CD4-positive, CD25-positive, alpha-beta regulatory T cell (primary cell): Measurements from ENCODE around the gene TOM1L2. TPM values are rescaled to one million over a fixed set of nuclear protein-coding genes. Genes with fewer than 3 reads are reported as not detected.

Source experiments
- ATAC-seq, 2 donors: fragments of 150-1000 bp; cut with Tn5 transposase; one replicate each; pipeline ENCODE4 v1.10.0; 2021; ENCODE audit warnings: low read depth in 2 of 2, moderate number of reproducible peaks in 2 of 2, moderate library complexity in 1 of 2
- DNase-seq, 3 donors: peaks; one replicate each; pipeline versions ENCODE4 v3.0.0 to v3.0.0-alpha.2; 2012 to 2022; ENCODE audit warnings: mixed read lengths in 1 of 3
- H3K27ac ChIP-seq: one replicate; pipeline ENCODE4 v1.7.0; 2013; ENCODE audit warnings: mild to moderate bottlenecking, low read length; ENCODE audit not compliant: insufficient read depth, poor library complexity, severe bottlenecking
- H3K27me3 ChIP-seq: one replicate; pipeline ENCODE4 v1.7.0; 2013; ENCODE audit warnings: low read length; ENCODE audit not compliant: control insufficient read depth, insufficient read depth
- H3K36me3 ChIP-seq: one replicate; pipeline ENCODE4 v1.7.0; 2013; ENCODE audit warnings: mild to moderate bottlenecking, low read length, moderate library complexity; ENCODE audit not compliant: control insufficient read depth, insufficient read depth
- H3K4me1 ChIP-seq: 2 replicates; pipeline ENCODE4 v1.7.0; 2013; ENCODE audit warnings: mild to moderate bottlenecking, low read length; ENCODE audit not compliant: insufficient read depth, control insufficient read depth, poor library complexity, severe bottlenecking
- H3K4me3 ChIP-seq: one replicate; pipeline ENCODE4 v1.7.0; 2013; ENCODE audit warnings: low read depth, mild to moderate bottlenecking, low read length, moderate library complexity
- H3K9me3 ChIP-seq, 2 experiments: 1 replicate in 1 of 2; 2 replicates in 1 of 2; pipeline ENCODE4 v1.7.0; 2013; ENCODE audit warnings: low read length in 2 of 2, mild to moderate bottlenecking in 1 of 2, moderate library complexity in 1 of 2; ENCODE audit not compliant: control insufficient read depth in 2 of 2
- H3K27ac Mint-ChIP-seq, 3 donors: one replicate each; pipeline ENCODE4 v1.8.0; 2020 to 2022; ENCODE audit warnings: mild to moderate bottlenecking in 3 of 3, mixed read lengths in 3 of 3, moderate library complexity in 2 of 3
- H3K27me3 Mint-ChIP-seq: one replicate; pipeline ENCODE4 v1.8.0; 2022; ENCODE audit warnings: mild to moderate bottlenecking, mixed read lengths
- H3K36me3 Mint-ChIP-seq: one replicate; pipeline ENCODE4 v1.8.0; 2020; ENCODE audit warnings: mixed read lengths
- H3K4me1 Mint-ChIP-seq, 4 donors: one replicate each; pipeline ENCODE4 v1.8.0; 2020 to 2022; ENCODE audit warnings: mixed read lengths in 4 of 4, mild to moderate bottlenecking in 1 of 4
- H3K4me3 Mint-ChIP-seq, 4 donors: one replicate each; pipeline ENCODE4 v1.8.0; 2020 to 2022; ENCODE audit warnings: mild to moderate bottlenecking in 4 of 4, mixed read lengths in 4 of 4, moderate library complexity in 3 of 4
- H3K9me3 Mint-ChIP-seq, 7 donors: one replicate each; pipeline ENCODE4 v1.8.0; 2020 to 2022; ENCODE audit warnings: mixed read lengths in 7 of 7, mild to moderate bottlenecking in 3 of 7, moderate library complexity in 2 of 7
- polyA plus RNA-seq, 4 donors: library from polyadenylated mRNA; unstranded; fragments of 300-500 nt; fragmentation: Illumina TruSeq; gene quantifications; one replicate each; pipeline ENCODE4 v1.2.3, GENCODE V29; 2021
- total RNA-seq: library from RNA; stranded (reverse); gene quantifications from one replicate; pipeline ENCODE4 v1.2.3, GENCODE V29; 2022

The TOM1L2 gene
- total and polyA plus RNA-seq, 5 donors from 2014 or later, result 4.0 to 50.8 (median 6.7) TPM

DNA sequence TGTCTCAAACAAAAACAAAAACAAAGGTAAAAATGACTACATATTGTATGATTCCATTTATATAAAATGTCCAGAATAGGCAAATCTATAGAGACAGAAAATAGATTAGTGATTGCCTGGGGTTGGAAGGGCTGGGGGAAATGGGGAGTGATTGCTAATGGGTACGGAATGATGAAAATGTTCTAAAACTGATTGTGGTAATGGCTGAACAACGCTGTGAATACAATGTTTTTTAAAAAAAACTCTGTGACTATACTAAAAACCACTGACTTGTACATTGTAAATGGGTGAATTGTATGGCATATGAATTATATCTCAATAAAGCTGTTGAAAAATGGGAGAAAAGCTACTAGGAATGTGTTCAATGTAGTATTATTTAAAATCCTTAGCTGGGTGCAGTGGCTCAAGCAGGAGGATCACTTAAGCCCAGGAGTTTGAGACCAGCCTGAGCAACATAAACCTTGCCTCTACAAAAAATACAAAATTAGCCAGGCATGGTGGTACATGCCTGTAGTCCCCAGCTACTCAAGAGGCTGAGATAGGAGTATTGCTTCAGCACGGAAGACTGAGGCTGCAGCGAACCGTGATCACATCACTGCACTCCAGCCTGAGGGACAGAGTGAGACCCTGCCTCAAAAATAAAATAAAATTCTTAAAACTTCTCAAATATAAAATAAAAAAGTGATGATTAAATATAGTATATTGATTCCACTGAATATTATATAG, 47.9 kb downstream of the TOM1L2 start:
- no peaks in the 10 kb centered on the region for H3K9me3 Mint-ChIP-seq
- H3K27me3 Mint-ChIP-seq, result no peaks in the 10 kb centered on the region
- no peak overlapping the region for H3K4me3 Mint-ChIP-seq

GRCh38 chr17:17922070-17922614, 50.1 kb downstream of the TOM1L2 start:
- peaks cover 10 to 39% (median 26%) of the 10 kb centered on the region in 4 donors for H3K4me1 Mint-ChIP-seq
- Histone ChIP-seq H3K4me3 (no peak overlapping the region), H3K36me3 (no peaks in the 10 kb centered on the region), H3K4me1 (no peaks in the 10 kb centered on the region), H3K27ac (no peak overlapping the region), H3K27me3 (no peaks in the 10 kb centered on the region), H3K9me3 (no peaks in the 10 kb centered on the region)
- no peak for ATAC-seq
- no peak overlapping the region for H3K4me3 Mint-ChIP-seq
- H3K9me3 Mint-ChIP-seq, result no peaks in the 10 kb centered on the region
- no peaks in the 10 kb centered on the region for H3K27me3 Mint-ChIP-seq
- H3K27ac Mint-ChIP-seq, result peak overlapping the region in 2 of 3 donors; percentile 58 to 65
- no peak for DNase-seq
- H3K36me3 Mint-ChIP-seq, result peaks cover 8% of the 10 kb centered on the region

More for the DNA sequence above, 47.9 kb downstream of the TOM1L2 start:
- Mint-ChIP-seq H3K4me1 (peaks cover 6 to 47% (median 20%) of the 10 kb centered on the region in 4 donors), H3K36me3 (peaks cover 8% of the 10 kb centered on the region), H3K27ac (peak overlapping the region in 1 of 3 donors; percentile 9)
- Histone ChIP-seq H3K9me3 (no peaks in the 10 kb centered on the region), H3K4me3 (no peak overlapping the region), H3K27me3 (no peaks in the 10 kb centered on the region), H3K27ac (no peak overlapping the region), H3K36me3 (peaks cover 5% of the 10 kb centered on the region), H3K4me1 (no peaks in the 10 kb centered on the region)
- no peak for ATAC-seq
- DNase-seq, result no peak

DNA sequence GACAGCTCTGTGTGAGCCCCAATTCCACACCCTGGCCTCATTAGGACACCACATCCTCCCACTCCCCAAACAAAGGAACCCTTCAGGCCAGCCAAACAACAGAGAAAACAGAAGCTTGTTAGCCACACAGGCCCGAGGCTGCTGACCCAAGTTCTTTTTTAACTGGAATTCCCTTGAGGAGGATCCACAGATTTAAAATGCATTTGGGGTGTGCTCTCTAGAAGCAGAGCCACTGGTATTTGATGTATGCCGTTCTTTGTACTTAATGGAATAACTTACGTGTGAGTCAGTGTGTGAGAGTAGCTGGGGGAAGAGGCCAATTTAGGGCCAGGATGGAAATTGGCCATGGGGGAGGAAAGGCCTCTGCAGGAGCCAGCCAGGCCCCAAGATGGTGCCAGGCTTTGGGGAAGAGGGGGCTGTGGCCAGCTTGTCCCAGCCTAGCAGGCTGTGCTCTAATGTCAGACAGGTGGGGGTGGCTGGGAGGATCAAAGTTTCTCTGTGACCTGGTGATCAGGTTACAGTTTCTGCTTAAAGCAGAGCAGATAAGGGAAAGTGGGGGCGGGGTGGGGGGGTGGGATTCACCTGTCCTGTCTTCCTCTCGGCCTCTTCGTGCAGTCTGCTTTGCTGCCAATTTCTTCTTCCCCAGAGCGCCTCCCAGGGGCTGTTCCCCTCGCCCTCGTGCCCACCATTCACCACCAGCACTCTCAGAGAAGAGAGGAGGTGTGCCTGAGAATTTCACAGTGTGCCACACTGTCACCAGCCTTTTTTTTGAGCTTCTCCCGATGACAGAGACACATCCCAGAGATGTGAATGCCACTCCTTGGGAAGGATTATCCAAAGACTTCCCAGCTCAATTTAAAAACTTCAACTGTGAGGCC, 50.8 kb downstream of the TOM1L2 start:
- DNase-seq (no peak), ATAC-seq (no peak)
- no peaks in the 10 kb centered on the region for H3K9me3 ChIP-seq
- Mint-ChIP-seq H3K27ac (peak overlapping the region; percentile 56 to 67 (median 65)), H3K9me3 (no peaks in the 10 kb centered on the region), H3K27me3 (no peaks in the 10 kb centered on the region), H3K4me1 (peaks cover 9 to 37% (median 21%) of the 10 kb centered on the region in 4 donors), H3K4me3 (no peak overlapping the region), H3K36me3 (peaks cover 8% of the 10 kb centered on the region)
- H3K4me1 ChIP-seq, result no peaks in the 10 kb centered on the region
- H3K36me3 ChIP-seq, result no peaks in the 10 kb centered on the region
- H3K4me3 ChIP-seq, result no peak overlapping the region
- no peaks in the 10 kb centered on the region for H3K27me3 ChIP-seq
- no peak overlapping the region for H3K27ac ChIP-seq

DNA sequence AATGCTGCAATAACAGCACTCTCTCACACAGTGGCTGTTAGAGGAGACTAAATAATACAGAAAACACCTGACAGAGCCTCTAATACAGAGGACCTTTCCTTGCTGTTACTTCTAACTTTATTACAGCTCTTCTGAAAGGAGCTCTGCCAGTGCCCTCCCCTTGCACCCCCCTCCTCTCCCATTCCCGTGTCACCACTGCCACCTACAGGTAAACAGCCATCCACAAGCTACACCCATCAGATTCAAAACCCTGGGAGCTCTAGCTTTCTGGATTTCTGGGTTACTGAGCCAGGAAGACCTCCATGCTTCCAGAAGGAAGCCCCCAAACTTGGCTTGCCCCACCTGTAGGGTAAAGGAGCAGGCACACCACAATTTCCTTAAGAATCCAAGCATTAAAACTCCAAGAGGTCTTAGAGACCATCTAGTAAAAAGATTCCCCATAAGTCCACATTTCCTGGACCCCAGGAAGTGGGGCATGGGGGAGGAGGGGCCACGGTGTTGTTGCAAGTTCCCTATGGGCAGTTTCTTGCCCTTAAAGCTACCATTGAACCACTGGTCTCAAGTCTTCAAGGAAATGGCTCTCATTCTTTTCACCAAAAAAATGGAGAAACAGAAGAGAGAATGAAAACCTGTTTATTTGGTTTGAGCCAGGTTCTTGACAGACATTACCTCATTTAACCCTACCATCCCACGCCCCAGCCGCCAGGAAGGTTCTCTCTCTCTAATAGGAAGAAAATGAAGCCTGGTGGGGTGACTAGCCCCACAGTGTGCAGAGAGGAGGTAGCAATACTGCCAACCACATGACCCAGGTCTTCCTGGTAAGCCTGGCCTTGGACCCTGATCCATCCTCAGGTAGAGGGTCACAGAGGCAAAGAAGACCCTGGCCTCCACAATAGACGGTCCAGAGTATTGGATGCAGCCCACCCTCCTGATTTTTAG, 52.8 kb downstream of the TOM1L2 start:
- Mint-ChIP-seq H3K4me3 (peak overlapping the region in 1 of 4 donors; percentile 32), H3K27me3 (no peaks in the 10 kb centered on the region), H3K9me3 (no peaks in the 10 kb centered on the region)

DNA sequence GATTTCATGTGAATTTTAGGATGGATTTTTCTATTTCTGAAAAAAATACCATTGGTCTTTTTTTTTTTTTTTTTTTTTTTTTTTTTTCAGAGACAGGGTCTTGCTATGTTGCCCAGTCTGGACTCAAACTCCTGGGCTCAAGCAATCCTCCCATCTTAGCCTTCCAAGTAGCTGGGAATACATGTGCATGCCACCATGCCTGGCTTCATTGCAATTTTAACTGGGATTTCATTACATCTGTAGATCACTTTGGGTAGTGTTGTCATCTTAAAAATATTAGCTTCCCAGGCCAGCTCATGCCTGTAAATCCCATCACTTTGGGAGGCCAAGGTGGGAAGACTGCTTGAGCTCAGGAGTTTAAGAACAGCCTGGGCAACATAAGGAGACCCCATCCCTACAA, 54.8 kb downstream of the TOM1L2 start:
- Histone ChIP-seq H3K4me3 (no peak overlapping the region), H3K36me3 (no peaks in the 10 kb centered on the region), H3K27ac (no peak overlapping the region), H3K27me3 (no peaks in the 10 kb centered on the region), H3K9me3 (no peaks in the 10 kb centered on the region), H3K4me1 (no peaks in the 10 kb centered on the region)
- no peak overlapping the region for H3K27ac Mint-ChIP-seq
- no peak for ATAC-seq
- peaks cover 12% of the 10 kb centered on the region for H3K36me3 Mint-ChIP-seq
- no peaks in the 10 kb centered on the region for H3K27me3 Mint-ChIP-seq
- H3K9me3 Mint-ChIP-seq, result no peaks in the 10 kb centered on the region
- no peak overlapping the region for H3K4me3 Mint-ChIP-seq
- H3K4me1 Mint-ChIP-seq, result peaks cover 5 to 29% (median 19%) of the 10 kb centered on the region in 4 donors
- no peak for DNase-seq

More for the DNA sequence above, 52.8 kb downstream of the TOM1L2 start:
- Mint-ChIP-seq H3K27ac (peak overlapping the region in 1 of 3 donors; percentile 42), H3K4me1 (peaks cover 5 to 30% (median 21%) of the 10 kb centered on the region in 4 donors), H3K36me3 (peaks cover 8% of the 10 kb centered on the region)
- Histone ChIP-seq H3K36me3 (no peaks in the 10 kb centered on the region), H3K27ac (no peak overlapping the region), H3K4me1 (no peaks in the 10 kb centered on the region), H3K9me3 (no peaks in the 10 kb centered on the region), H3K4me3 (no peak overlapping the region), H3K27me3 (no peaks in the 10 kb centered on the region)
- peak; percentile 78 to 79 for ATAC-seq
- peak; percentile 43 to 71 (median 55) for DNase-seq

- Mint-ChIP-seq H3K27me3 (no peaks in the 10 kb centered on the region), H3K36me3 (peaks cover 7% of the 10 kb centered on the region), H3K27ac (peak overlapping the region in 1 of 3 donors; percentile 55), H3K4me3 (no peak overlapping the region), H3K4me1 (peaks cover 5 to 15% (median 12%) of the 10 kb centered on the region in 4 donors), H3K9me3 (no peaks in the 10 kb centered on the region)
- Histone ChIP-seq H3K27ac (no peak overlapping the region), H3K27me3 (no peaks in the 10 kb centered on the region), H3K36me3 (no peaks in the 10 kb centered on the region), H3K4me3 (no peak overlapping the region), H3K9me3 (no peaks in the 10 kb centered on the region), H3K4me1 (no peaks in the 10 kb centered on the region)
- no peak for ATAC-seq
- no peak for DNase-seq
Observed at GRCh38 chr17:17915183-17915582, 57.0 kb downstream of the TOM1L2 start.
